HEK293 (cell line): Measurements from ENCODE around the gene SMOC1.
A peak's percentile ranks its signal among the peaks of the same experiment; 100 is the strongest.

Experiments used
- ATF2 ChIP-seq: fragments of 450-650 bp; formaldehyde crosslinking; IDR thresholded peaks from 2 replicates; pipeline ENCODE4 v1.5.1; 2016; ENCODE audit warnings: missing biosample characterization, missing genetic modification characterization, low read depth
- CTCF ChIP-seq: fragments of 450-650 bp; formaldehyde crosslinking; IDR thresholded peaks from 2 replicates; pipeline ENCODE4 v1.5.1; 2016; ENCODE audit warnings: missing biosample characterization, missing genetic modification characterization
- GLIS1 ChIP-seq: fragments of 450-650 bp; formaldehyde crosslinking; IDR thresholded peaks from 2 replicates; pipeline ENCODE4 v1.5.1; 2016; ENCODE audit warnings: missing biosample characterization, missing genetic modification characterization
- GLIS2 ChIP-seq: fragments of 450-650 bp; formaldehyde crosslinking; IDR thresholded peaks from 2 replicates; pipeline ENCODE4 v1.5.1; 2016; ENCODE audit warnings: missing biosample characterization, missing genetic modification characterization
- INSM2 ChIP-seq: fragments of 450-650 bp; formaldehyde crosslinking; IDR thresholded peaks from 2 replicates; pipeline ENCODE4 v1.5.1; 2016; ENCODE audit warnings: missing biosample characterization, missing genetic modification characterization
- OSR2 ChIP-seq: fragments of 450-650 bp; formaldehyde crosslinking; IDR thresholded peaks from 2 replicates; pipeline ENCODE4 v1.5.1; 2016; ENCODE audit warnings: missing biosample characterization, missing genetic modification characterization
- PRDM10 ChIP-seq: fragments of 450-650 bp; formaldehyde crosslinking; IDR thresholded peaks from 2 replicates; pipeline ENCODE4 v1.5.1; 2016; ENCODE audit warnings: missing biosample characterization, missing genetic modification characterization
- SCRT1 ChIP-seq: fragments of 450-650 bp; formaldehyde crosslinking; IDR thresholded peaks from 2 replicates; pipeline ENCODE4 v1.5.1; 2016; ENCODE audit warnings: missing biosample characterization, missing genetic modification characterization, borderline replicate concordance
- TCF7L2 ChIP-seq: IDR thresholded peaks from 2 replicates; pipeline ENCODE4 v1.6.1; 2011; ENCODE audit warnings: low read depth, mild to moderate bottlenecking, inconsistent platforms, low read length, moderate library complexity, borderline replicate concordance
- YY1 ChIP-seq: fragments of 450-650 bp; formaldehyde crosslinking; IDR thresholded peaks from 2 replicates; pipeline ENCODE4 v1.5.1; 2018; ENCODE audit warnings: missing biosample characterization, missing genetic modification characterization
- YY2 ChIP-seq: fragments of 450-650 bp; formaldehyde crosslinking; IDR thresholded peaks from 2 replicates; pipeline ENCODE4 v1.5.1; 2016; ENCODE audit warnings: missing biosample characterization, missing genetic modification characterization
- ZNF114 ChIP-seq: fragments of 450-650 bp; formaldehyde crosslinking; IDR thresholded peaks from 2 replicates; pipeline ENCODE4 v1.5.0; 2017; ENCODE audit warnings: missing biosample characterization, missing genetic modification characterization
- ZNF140 ChIP-seq: fragments of 450-650 bp; formaldehyde crosslinking; IDR thresholded peaks from 2 replicates; pipeline ENCODE4 v1.5.1; 2016; ENCODE audit warnings: missing biosample characterization, missing genetic modification characterization
- ZNF175 ChIP-seq: fragments of 450-650 bp; formaldehyde crosslinking; IDR thresholded peaks from 2 replicates; pipeline ENCODE4 v1.5.1; 2016; ENCODE audit warnings: missing biosample characterization, missing genetic modification characterization
- ZNF19 ChIP-seq: fragments of 450-650 bp; formaldehyde crosslinking; IDR thresholded peaks from 2 replicates; pipeline ENCODE4; 2016; ENCODE audit warnings: missing biosample characterization, missing genetic modification characterization, low read depth
- ZNF221 ChIP-seq: fragments of 450-650 bp; formaldehyde crosslinking; IDR thresholded peaks from 2 replicates; pipeline ENCODE4 v1.5.1; 2017; ENCODE audit warnings: missing biosample characterization, missing genetic modification characterization, borderline replicate concordance
- ZNF311 ChIP-seq: fragments of 450-650 bp; formaldehyde crosslinking; IDR thresholded peaks from 2 replicates; pipeline ENCODE4 v1.5.1; 2017; ENCODE audit warnings: missing biosample characterization, missing genetic modification characterization, borderline replicate concordance
- ZNF350 ChIP-seq: fragments of 450-650 bp; formaldehyde crosslinking; IDR thresholded peaks from 2 replicates; pipeline ENCODE4 v1.5.0; 2017; ENCODE audit warnings: missing biosample characterization, mild to moderate bottlenecking, missing genetic modification characterization
- ZNF394 ChIP-seq: fragments of 450-650 bp; formaldehyde crosslinking; IDR thresholded peaks from 2 replicates; pipeline ENCODE4 v1.5.1; 2016; ENCODE audit warnings: missing biosample characterization, missing genetic modification characterization, mild to moderate bottlenecking, moderate library complexity, borderline replicate concordance
- ZNF426 ChIP-seq: fragments of 450-650 bp; formaldehyde crosslinking; IDR thresholded peaks from 2 replicates; pipeline ENCODE4 v1.5.1; 2017; ENCODE audit warnings: missing biosample characterization, missing genetic modification characterization, mild to moderate bottlenecking, inconsistent platforms, moderate library complexity
- ZNF449 ChIP-seq: fragments of 450-650 bp; formaldehyde crosslinking; IDR thresholded peaks from 2 replicates; pipeline ENCODE4 v1.5.1; 2017; ENCODE audit warnings: missing biosample characterization, mild to moderate bottlenecking, missing genetic modification characterization, moderate library complexity
- ZNF473 ChIP-seq: fragments of 450-650 bp; formaldehyde crosslinking; IDR thresholded peaks from 2 replicates; pipeline ENCODE4 v1.5.1; 2017; ENCODE audit warnings: missing biosample characterization, missing genetic modification characterization
- ZNF513 ChIP-seq: fragments of 450-650 bp; IDR thresholded peaks from 2 replicates; pipeline ENCODE4 v1.5.1; 2018; ENCODE audit warnings: missing biosample characterization, missing genetic modification characterization
- ZNF549 ChIP-seq: fragments of 450-650 bp; IDR thresholded peaks from 2 replicates; pipeline ENCODE4 v1.5.1; 2018; ENCODE audit warnings: missing biosample characterization, missing genetic modification characterization, mild to moderate bottlenecking, inconsistent platforms, moderate library complexity
- ZNF555 ChIP-seq: fragments of 450-650 bp; formaldehyde crosslinking; conservative IDR thresholded peaks from 2 replicates; pipeline ENCODE4 v1.5.1; 2017; ENCODE audit warnings: missing biosample characterization, mild to moderate bottlenecking, missing genetic modification characterization, inconsistent platforms
- ZNF596 ChIP-seq: fragments of 450-650 bp; IDR thresholded peaks from 2 replicates; pipeline ENCODE4 v1.5.0; 2018; ENCODE audit warnings: missing biosample characterization, mild to moderate bottlenecking, missing genetic modification characterization, moderate library complexity
- ZNF664 ChIP-seq: fragments of 450-650 bp; formaldehyde crosslinking; IDR thresholded peaks from 2 replicates; pipeline ENCODE4 v1.5.1; 2016; ENCODE audit warnings: missing biosample characterization, missing genetic modification characterization
- ZNF704 ChIP-seq: fragments of 450-650 bp; formaldehyde crosslinking; IDR thresholded peaks from 2 replicates; pipeline ENCODE4 v1.5.1; 2016; ENCODE audit warnings: missing biosample characterization, missing genetic modification characterization

The SMOC1 gene

GRCh38 chr14:69997849-69998248 is 118.6 kb downstream of the SMOC1 start (continued):
- TF ChIP-seq ZNF449 (tag by site-specific recombination) (no peak), ZNF311 (tag by site-specific recombination) (no peak), GLIS1 (tag by site-specific recombination) (peak; percentile 90), ZNF350 (tag by site-specific recombination) (no peak), SCRT1 (tag by site-specific recombination) (no peak), YY1 (tag by site-specific recombination) (no peak), ZNF426 (tag by site-specific recombination) (no peak), CTCF (tag by site-specific recombination) (no peak), ZNF513 (no peak), ZNF473 (no peak), ZNF555 (tag by site-specific recombination) (no peak), ZNF704 (tag by site-specific recombination) (no peak), ZNF19 (tag by site-specific recombination) (no peak), ZNF140 (tag by site-specific recombination) (no peak), TCF7L2 (no peak), ZNF114 (tag by site-specific recombination) (no peak), YY2 (tag by site-specific recombination) (no peak), ZNF175 (tag by site-specific recombination) (no peak), OSR2 (tag by site-specific recombination) (peak; percentile 76), ZNF394 (tag by site-specific recombination) (peak; percentile 53; the same call in 1 of the 2 replicates), INSM2 (tag by site-specific recombination) (no peak), ATF2 (no peak), PRDM10 (tag by site-specific recombination) (peak; percentile 53), ZNF221 (tag by site-specific recombination) (no peak), ZNF596 (no peak), ZNF549 (no peak), ZNF664 (tag by site-specific recombination) (no peak), GLIS2 (tag by site-specific recombination) (peak; percentile 42; the same call in 1 of the 2 replicates)
